ENCODE data around the gene GFM2.

- TF ChIP-seq REST (IDR thresholded peaks at IDR 0.05; ENCODE audit: insufficient replicate concordance, low read depth): no peak
- TF ChIP-seq, protein P1, sequence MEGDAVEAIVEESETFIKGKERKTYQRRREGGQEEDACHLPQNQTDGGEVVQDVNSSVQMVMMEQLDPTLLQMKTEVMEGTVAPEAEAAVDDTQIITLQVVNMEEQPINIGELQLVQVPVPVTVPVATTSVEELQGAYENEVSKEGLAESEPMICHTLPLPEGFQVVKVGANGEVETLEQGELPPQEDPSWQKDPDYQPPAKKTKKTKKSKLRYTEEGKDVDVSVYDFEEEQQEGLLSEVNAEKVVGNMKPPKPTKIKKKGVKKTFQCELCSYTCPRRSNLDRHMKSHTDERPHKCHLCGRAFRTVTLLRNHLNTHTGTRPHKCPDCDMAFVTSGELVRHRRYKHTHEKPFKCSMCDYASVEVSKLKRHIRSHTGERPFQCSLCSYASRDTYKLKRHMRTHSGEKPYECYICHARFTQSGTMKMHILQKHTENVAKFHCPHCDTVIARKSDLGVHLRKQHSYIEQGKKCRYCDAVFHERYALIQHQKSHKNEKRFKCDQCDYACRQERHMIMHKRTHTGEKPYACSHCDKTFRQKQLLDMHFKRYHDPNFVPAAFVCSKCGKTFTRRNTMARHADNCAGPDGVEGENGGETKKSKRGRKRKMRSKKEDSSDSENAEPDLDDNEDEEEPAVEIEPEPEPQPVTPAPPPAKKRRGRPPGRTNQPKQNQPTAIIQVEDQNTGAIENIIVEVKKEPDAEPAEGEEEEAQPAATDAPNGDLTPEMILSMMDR (IDR thresholded peaks at IDR 0.05; ENCODE audit: insufficient read depth, low read length): no peak
Measured at GRCh38 chr5:74717596-74717995, 49.3 kb downstream of the GFM2 start.
